Measurements from ENCODE around the gene LSM4. TPM values are rescaled to one million over a fixed set of nuclear protein-coding genes. Genes with fewer than 3 reads are reported as not detected.

LSM4 gene
- total and polyA plus RNA-seq, 2 donors (not counting 1 experiment from before 2014, with no cell fraction given): 50.9 to 124 TPM

DNA sequence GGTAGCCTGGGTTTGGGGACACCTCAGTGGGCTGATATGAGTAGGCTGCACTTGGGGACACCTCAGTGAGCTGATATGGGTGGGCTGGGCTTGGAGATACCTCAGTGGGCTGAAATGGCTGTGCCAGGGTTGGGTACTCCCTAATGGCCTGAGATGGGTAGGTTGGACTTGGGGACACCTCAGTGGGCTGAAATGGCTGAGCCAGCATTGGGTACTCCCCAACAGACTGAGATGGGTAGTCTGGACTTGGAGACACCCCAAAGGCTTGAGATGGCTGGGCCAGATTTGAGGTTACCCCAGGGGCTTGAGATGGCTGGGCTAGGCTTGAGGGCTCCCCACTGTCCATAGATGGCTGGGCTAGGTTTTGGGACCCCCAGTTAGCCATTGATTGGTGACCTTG lies 60.7 kb downstream of the LSM4 start:
- Histone ChIP-seq H3K27ac (ENCODE audit: insufficient read depth, low read length) (no peak overlapping the region), H3K9me3 (ENCODE audit: control insufficient read depth, insufficient read depth, low read depth, low read length) (no peaks in the 10 kb centered on the region), H3K4me3 (replicated peaks in 1 of 4; ENCODE audit: control extremely low read depth in 1 of 4, insufficient read depth in 1 of 4, low read depth in 3 of 4, low read length in 4 of 4) (no peak overlapping the region), H3K4me1 (ENCODE audit: control insufficient read depth, extremely low read depth, insufficient read depth, low read length) (no peaks in the 10 kb centered on the region), H3K36me3 (ENCODE audit: control insufficient read depth, insufficient read depth, low read length) (peaks cover 15% of the 10 kb centered on the region), H3K4me2 (ENCODE audit: extremely low read depth, insufficient read depth, low read length) (no peak overlapping the region), H3K79me2 (ENCODE audit: control insufficient read depth, insufficient read depth, low read length) (no peaks in the 10 kb centered on the region), H3K27me3 (ENCODE audit: control insufficient read depth, insufficient read depth, low read length) (no peaks in the 10 kb centered on the region), H3K9ac (ENCODE audit: insufficient read depth, low read length) (no peak overlapping the region), H2AFZ (ENCODE audit: low read length) (no peak overlapping the region), H4K20me1 (ENCODE audit: control insufficient read depth, extremely low read depth, insufficient read depth, low read length) (no peaks in the 10 kb centered on the region)
- TF ChIP-seq EZH2 (IDR thresholded peaks at IDR 0.05; ENCODE audit: low read length, missing control alignments) (no peak), CTCF (conservative IDR thresholded peaks at IDR 0.05 in 1 of 2, IDR thresholded peaks at IDR 0.05 in 1 of 2; ENCODE audit: low read depth in 1 of 2, low read length in 2 of 2) (no peak)
- DNase-seq (ENCODE audit: low read depth in 2 of 2): no peak

DNA sequence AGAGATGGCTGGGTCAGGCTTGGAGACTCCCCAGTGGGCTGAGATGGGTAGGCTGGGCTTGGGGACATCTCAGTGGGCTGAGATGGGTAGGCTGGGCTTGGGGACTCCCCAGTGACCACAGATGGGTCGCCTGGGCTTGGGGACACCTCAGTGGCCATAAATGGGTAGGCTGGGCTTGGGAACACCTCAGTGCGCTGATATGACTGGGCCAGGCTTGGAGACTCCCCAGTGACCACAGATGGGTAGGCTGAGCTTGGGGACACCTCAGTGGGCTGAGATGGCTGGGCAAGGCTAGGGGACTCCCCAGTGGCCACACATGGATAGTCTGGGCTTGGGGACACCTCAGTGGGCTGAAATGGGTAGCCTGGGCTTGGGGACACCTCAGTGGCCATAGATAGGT lies 61.4 kb downstream of the LSM4 start:
- Histone ChIP-seq H3K9ac (ENCODE audit: insufficient read depth, low read length) (no peak overlapping the region), H3K27ac (ENCODE audit: insufficient read depth, low read length) (no peak overlapping the region), H3K4me2 (ENCODE audit: extremely low read depth, insufficient read depth, low read length) (no peak overlapping the region), H3K27me3 (ENCODE audit: control insufficient read depth, insufficient read depth, low read length) (no peaks in the 10 kb centered on the region), H3K79me2 (ENCODE audit: control insufficient read depth, insufficient read depth, low read length) (no peaks in the 10 kb centered on the region), H4K20me1 (ENCODE audit: control insufficient read depth, extremely low read depth, insufficient read depth, low read length) (no peaks in the 10 kb centered on the region), H3K9me3 (ENCODE audit: control insufficient read depth, insufficient read depth, low read depth, low read length) (no peaks in the 10 kb centered on the region), H2AFZ (ENCODE audit: low read length) (no peak overlapping the region), H3K36me3 (ENCODE audit: control insufficient read depth, insufficient read depth, low read length) (peaks cover 10% of the 10 kb centered on the region), H3K4me3 (replicated peaks in 1 of 4; ENCODE audit: control extremely low read depth in 1 of 4, insufficient read depth in 1 of 4, low read depth in 3 of 4, low read length in 4 of 4) (no peak overlapping the region), H3K4me1 (ENCODE audit: control insufficient read depth, extremely low read depth, insufficient read depth, low read length) (no peaks in the 10 kb centered on the region)
- no peak for DNase-seq (ENCODE audit: low read depth in 2 of 2)
- no peak for TF ChIP-seq CTCF (conservative IDR thresholded peaks at IDR 0.05 in 1 of 2, IDR thresholded peaks at IDR 0.05 in 1 of 2; ENCODE audit: low read depth in 1 of 2, low read length in 2 of 2)
- no peak for TF ChIP-seq EZH2 (IDR thresholded peaks at IDR 0.05; ENCODE audit: low read length, missing control alignments)

GRCh38 chr19:18259893-18260292 lies 63.0 kb downstream of the LSM4 start:
- no peak for DNase-seq (ENCODE audit: low read depth in 2 of 2)
- H3K79me2 ChIP-seq (ENCODE audit: control insufficient read depth, insufficient read depth, low read length): no peaks in the 10 kb centered on the region
- H3K27ac ChIP-seq (ENCODE audit: insufficient read depth, low read length): no peak overlapping the region
- H4K20me1 ChIP-seq (ENCODE audit: control insufficient read depth, extremely low read depth, insufficient read depth, low read length): no peaks in the 10 kb centered on the region
- peaks cover 7% of the 10 kb centered on the region for H3K27me3 ChIP-seq (ENCODE audit: control insufficient read depth, insufficient read depth, low read length)
- no peaks in the 10 kb centered on the region for H3K9me3 ChIP-seq (ENCODE audit: control insufficient read depth, insufficient read depth, low read depth, low read length)
- TF ChIP-seq EZH2 (IDR thresholded peaks at IDR 0.05; ENCODE audit: low read length, missing control alignments) (no peak), CTCF (conservative IDR thresholded peaks at IDR 0.05 in 1 of 2, IDR thresholded peaks at IDR 0.05 in 1 of 2; ENCODE audit: low read depth in 1 of 2, low read length in 2 of 2) (no peak)
- H3K9ac ChIP-seq (ENCODE audit: insufficient read depth, low read length): no peak overlapping the region
- no peak overlapping the region for H3K4me2 ChIP-seq (ENCODE audit: extremely low read depth, insufficient read depth, low read length)
- H2AFZ ChIP-seq (ENCODE audit: low read length): no peak overlapping the region
- peaks cover 4% of the 10 kb centered on the region for H3K36me3 ChIP-seq (ENCODE audit: control insufficient read depth, insufficient read depth, low read length)
- no peaks in the 10 kb centered on the region for H3K4me1 ChIP-seq (ENCODE audit: control insufficient read depth, extremely low read depth, insufficient read depth, low read length)
- no peak overlapping the region for H3K4me3 ChIP-seq (replicated peaks in 1 of 4; ENCODE audit: control extremely low read depth in 1 of 4, insufficient read depth in 1 of 4, low read depth in 3 of 4, low read length in 4 of 4)

Measured in fibroblast of lung (primary cell).